Femur (tissue), 1 donor: ENCODE results near the gene CCDC12.

Source experiments
- DNase-seq: peaks from one replicate; pipeline ENCODE4 v3.0.0-alpha.2; 2017

Gene CCDC12

DNA sequence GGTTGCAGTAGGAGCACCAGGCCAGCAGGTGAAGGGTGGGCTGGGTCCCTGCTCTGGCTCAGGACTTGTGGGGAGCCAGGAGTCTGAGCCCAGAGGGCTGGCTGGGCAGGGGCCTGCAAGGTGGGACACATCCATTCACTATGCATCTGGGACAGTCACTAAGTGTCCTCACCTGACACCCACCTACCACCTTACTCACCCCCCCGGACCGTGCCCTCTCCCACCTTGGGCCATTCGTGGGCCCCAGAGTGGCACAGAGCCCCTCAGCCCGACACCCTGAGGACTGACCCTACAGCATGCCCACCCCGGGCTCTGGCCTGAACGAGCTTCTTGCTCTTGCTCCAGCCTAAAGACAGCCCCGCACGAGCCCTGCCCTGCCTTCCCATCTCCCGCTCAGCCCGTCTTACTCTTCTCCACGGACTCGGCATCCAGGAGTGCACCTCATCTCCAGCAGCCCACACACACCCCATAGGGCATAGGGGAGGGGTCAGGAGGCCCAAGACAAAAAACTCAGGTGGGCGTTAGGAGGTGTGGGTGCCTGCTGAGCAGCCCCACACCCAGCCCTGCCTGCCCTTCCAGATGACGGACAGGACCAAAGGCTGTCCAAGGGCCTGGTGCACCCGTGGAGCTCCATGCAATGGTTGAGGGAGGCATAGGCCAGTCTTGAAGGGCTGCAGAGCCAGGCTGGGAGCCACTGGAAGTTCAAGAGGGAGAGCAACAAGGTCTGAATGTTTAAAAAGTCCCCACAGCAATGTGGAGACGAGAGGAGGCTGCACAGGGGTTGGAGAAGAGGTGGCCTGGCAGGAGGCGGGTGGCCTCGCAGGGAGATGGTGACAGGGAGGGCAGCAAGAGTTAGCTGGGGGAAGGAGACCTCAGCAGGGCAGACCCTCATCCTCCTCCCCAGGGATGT, 72.0 kb downstream of the CCDC12 start:
- DNase-seq = no peak

DNA sequence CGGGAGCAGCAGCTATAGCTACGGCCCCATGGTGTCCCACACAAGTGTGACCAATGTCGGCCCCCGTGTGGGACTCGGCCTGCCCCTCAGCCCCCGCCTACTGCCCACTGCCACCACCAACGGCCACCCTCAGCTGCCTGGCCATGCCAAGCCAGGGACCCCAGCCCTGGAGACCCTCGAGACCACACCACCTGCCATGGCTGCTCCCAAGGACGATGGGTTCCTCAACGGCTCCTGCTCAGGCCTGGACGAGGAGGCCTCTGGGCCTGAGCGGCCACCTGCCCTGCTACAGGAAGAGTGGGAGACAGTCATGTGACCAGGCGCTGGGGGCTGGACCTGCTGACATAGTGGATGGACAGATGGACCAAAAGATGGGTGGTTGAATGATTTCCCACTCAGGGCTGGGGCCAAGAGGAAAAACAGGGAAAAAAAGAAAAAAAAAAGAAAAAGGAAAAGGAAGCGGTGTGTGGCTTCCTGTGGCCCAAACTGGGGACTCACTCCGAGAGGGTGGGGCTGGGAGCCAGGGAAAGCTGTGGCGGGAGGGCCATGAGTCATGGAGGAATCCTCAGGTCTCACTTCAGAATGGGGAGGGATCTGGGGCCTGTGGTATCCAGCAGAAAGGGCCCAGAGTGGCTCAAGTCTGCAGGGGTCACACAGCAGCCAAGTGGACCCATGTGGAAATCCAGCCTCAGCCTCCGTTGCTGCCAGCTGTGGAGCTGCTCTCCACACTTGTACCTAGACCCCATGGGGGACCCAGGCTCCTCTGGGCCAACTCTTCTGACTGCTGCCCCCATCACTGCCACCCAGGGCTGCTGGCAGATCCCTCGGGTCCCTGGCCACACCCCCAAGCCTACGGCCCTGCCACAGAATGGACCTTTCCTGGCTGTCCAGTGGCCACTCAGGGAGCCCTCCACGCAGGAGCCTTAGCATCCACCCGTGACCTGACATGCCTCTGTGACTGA, 72.9 kb downstream of the CCDC12 start:
- no peak for DNase-seq

DNA sequence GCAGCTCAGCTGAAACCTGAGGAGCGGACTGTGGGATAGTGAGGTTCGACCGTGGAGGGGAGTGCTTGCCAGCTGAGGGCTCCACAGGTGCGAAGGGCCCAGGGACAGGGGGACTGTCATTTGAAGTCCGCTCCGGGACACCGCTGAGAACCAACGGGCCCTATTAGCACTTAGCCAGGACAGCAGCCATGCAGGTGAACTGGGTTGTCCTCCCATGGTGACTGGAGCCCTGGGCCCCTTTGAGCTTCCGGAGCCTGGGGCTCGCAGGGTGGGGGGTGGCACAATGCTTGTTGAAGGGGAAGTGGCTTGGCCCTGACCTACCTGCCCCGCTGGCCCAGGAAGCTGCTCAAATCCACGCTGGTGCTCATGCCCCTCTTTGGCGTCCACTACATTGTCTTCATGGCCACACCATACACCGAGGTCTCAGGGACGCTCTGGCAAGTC, 74.3 kb downstream of the CCDC12 start:
- no peak for DNase-seq

DNA sequence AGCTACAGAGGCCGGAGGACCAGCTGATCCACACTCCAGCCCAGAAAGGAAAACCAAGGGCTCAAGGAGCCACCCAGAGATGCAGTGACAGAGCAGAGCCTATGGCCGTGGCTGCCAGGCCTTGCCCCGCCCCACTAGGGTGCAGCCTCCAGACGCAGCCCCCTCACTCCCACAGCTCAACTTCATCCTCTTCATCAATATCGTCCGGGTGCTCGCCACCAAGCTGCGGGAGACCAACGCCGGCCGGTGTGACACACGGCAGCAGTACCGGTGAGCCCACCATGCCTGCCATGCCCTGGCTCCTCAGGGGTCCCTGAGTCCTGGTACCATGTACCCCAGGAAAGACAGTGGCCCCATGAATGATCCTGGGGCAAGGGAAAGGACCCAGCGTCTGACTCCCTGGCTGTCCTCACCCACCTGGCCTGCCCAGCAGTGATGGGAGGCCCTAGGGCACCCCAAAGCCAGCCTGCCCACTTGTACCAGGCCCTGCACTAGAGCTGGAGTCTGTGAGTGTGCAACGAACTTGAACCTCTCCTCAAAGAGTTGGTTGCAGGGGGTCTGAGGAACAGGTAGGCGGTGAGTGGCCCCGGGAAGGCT, 74.9 kb downstream of the CCDC12 start:
- DNase-seq = no peak

DNA sequence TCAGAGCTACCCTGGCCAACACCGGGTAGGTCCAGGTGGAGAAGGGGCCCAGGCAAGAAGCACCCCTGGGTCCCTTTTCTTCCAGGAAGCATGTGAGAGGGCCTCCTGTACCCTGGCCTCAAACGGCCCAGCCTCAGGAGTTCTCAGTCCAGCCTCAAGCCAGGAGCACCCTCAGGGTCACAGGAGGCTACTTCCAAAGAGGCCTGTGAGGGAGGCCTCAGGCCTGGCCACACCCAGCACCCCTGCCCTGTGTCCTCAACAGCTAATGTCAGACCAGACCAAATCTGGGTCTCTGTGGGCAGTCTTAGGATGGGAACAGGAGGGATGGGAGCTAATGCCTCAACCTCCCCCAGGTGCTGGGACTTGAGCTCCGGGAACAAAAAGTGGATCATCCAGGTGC, 75.5 kb downstream of the CCDC12 start:
- DNase-seq = no peak

DNA sequence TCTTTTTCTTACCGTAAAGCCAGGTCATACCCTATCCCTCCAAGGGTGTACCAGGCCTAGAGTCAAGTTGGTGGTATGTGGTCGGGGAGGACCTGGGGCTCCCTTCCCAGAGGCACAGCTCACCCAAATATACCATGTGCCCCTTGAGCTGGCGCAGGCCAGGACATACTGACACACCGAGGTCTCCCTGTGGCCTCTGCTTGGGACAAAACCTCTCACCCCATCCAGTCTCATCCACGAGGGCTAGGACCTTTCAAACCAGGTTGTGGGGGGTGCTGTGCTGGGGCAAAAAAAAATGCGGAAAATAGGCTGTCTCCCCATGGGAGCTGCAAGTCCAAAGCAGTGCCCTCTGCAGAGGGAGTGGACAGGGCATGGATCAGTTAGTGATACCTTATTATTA, 76.2 kb downstream of the CCDC12 start:
- no peak for DNase-seq

DNA sequence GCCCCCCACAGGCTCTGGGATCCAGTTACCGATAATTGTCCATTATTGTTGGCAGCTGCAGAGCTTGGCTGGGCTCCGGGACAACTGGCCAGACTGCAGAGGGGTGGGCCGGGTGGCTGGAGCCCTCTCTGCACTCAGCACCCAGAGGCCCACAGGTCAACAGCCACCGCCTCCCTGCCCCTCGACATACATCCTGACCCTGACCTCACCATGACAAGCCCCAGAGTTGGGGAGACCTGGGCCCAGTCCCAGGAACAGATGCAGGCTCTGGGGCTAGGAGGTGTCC, 76.6 kb downstream of the CCDC12 start:
- peak; percentile 67 for DNase-seq

DNA sequence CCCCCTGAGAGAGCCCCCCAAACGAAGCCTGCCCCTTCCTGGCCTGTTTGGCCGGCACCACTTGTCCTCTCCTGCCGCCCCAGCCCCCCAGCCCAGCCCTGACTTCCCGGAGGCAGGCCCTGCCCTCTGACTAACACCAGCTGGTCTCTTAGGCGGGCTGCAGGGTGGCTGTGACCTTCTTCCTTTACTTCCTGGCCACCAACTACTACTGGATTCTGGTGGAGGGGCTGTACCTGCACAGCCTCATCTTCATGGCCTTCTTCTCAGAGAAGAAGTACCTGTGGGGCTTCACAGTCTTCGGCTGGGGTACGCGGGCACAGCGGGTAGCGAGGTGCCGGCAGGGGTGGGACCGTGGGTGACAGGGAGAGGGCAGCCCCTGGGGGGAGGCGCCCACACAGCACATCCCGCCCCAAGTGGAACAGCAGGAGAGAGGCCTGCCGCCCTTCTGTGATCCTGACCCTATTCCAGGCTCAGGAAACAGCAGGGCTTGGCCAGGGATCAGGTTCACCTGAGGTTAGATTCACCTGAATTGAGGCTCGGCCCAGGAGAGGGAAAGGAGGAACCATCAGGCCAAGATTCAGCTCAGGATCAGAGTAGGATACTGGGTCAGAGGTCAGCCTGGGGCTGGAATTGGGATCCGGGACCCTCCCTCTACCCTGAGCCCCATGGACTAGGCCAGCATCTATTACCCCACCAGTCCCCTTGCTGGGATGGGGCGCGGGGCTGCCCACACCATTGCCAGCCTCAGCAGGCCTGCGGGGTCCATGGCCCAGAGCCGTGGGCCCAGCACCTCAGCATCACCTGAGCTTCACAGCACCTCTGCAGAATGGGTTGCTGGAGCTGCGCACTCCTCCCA, 77.2 kb downstream of the CCDC12 start:
- no peak for DNase-seq

DNA sequence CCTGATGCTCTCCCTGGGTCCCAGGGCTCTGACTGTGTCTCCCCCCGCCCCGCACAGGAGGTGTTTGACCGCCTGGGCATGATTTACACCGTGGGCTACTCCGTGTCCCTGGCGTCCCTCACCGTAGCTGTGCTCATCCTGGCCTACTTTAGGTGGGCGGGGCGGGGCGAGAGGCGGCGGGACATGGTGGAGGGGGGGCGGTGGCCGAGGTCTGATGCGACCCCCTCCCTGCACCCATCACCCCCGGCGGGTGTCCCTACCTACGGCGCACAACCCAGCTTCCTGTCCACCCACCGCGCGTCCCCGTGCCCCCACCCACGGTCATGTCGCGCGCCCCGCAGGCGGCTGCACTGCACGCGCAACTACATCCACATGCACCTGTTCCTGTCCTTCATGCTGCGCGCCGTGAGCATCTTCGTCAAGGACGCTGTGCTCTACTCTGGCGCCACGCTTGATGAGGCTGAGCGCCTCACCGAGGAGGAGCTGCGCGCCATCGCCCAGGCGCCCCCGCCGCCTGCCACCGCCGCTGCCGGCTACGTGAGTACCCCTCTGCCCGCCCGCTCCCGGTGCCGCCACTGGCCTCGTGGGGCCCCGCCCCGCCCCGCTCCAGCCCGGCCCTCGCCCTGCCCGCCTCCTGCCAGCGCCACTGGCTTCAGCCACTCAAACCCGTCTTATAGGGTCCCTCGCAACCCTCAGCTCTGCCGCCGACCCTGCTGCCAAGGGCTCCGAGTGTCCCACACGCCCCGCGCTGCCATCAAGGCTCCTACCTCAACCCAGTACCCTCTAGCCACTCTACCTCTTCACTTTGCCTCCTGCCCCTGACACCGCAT, 78.0 kb downstream of the CCDC12 start:
- DNase-seq = no peak

DNA sequence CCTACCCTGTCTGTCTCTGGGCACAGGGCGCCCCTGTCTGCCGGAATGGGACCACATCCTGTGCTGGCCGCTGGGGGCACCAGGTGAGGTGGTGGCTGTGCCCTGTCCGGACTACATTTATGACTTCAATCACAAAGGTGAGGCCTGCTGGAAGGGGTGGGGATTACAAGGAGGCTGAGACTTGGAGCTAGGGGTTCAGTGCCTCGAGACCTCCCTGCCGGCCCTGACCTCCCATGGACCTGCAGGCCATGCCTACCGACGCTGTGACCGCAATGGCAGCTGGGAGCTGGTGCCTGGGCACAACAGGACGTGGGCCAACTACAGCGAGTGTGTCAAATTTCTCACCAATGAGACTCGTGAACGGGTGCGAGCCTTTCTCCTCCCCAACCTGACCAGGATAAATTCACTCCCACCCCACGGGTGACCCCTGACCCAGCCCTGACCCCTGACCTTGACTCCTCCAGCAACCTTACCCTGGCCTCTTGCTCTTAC, 78.7 kb downstream of the CCDC12 start:
- no peak for DNase-seq

DNA sequence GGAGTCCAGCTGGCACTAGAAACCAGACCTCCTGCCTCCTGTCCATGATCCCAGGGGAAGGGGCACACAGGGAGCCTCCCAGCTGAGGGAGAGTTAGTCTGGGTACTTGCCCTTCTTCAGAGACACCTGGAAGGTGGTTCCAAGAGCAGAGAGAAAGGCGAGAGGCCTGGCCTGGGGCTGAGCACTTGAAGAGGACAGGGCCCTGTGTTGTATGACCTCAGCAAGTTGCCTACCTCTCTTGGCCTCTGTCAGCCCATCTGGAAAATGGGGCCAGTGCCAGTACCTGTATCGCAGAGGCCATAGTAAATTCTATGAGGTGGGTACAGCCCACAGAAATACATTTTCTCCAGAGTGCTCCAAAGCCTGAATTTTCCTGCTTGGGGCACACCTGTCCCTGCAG, 79.5 kb downstream of the CCDC12 start:
- DNase-seq = no peak

DNA sequence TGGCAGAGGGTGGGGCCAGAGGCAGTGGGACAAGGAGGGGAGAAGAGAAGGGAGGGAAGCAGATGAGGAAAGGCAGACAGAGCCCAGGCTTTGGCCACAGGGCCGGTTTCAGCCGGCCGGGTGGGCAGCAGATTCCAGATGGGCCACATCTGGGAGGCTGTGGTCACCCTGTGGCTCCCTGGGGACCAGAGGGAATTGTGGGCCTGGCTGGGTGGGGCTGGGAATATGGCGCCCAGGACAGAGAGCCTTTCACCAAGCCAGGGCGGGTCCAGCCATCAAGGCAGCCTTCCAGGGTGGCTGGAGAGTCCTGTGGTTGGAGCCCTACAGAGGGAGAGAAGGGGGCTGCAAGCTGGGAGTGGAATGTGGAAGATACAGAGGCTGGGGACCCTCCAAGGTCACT, 80.2 kb downstream of the CCDC12 start:
- peak; percentile 78 for DNase-seq

DNA sequence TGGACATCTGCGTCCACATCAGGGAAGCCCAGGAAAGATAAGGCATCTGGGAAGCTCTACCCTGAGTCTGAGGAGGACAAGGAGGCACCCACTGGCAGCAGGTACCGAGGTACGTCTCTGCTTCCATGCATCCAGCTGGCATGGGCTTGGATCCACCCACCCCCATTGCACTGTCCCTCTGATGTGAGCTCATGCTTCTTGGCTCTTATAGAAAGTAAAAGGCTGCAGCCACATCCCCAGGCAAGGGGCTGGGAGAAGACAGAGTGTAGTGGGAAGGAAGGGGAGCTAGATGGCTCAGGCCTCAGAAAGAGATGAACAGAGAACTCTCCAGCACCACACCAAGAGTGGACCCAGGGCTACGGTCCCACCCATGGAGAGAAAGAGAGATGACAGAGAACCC, 80.8 kb downstream of the CCDC12 start:
- DNase-seq = peak; percentile 16

DNA sequence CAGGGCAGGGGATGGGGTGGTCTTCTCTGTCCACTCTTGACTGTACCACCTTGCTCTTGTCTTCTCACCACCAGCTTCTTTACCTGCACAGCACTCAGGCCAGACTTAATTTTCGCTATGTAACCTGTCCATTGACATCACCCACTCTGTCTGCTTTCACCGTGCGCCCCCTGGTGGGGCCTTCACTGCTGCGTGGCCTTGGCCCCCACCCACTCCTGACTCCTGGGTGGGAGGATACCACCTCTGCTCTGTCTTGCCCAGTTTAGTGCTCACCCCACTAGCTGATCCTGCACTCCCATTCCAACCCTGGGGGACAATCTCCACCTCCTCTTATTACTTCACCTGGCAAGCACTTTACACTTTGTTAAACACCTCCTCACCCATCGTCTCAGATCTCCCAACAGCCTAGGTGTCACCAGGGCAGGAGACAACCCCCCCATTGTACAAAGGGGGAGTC, 81.3 kb downstream of the CCDC12 start:
- DNase-seq = peak; percentile 80

DNA sequence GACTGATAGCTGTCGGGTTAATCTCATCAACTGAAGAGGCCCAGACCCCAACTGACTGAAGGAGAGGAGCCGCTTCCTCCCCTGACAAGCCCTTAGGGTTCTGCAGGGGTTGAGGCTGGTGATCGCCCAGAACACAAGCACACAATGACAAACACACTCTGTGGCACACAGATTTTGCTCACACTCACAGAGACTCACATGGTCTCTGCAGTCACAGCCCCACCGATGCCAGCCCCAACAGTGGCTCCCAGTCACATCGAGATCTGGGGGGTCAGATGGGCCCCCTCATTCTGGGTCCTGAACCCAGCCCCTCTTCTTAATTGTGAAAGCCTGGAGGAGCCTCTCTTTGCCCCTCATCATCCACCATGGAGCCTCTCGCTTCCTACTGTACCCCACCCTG, 82.3 kb downstream of the CCDC12 start:
- no peak for DNase-seq

DNA sequence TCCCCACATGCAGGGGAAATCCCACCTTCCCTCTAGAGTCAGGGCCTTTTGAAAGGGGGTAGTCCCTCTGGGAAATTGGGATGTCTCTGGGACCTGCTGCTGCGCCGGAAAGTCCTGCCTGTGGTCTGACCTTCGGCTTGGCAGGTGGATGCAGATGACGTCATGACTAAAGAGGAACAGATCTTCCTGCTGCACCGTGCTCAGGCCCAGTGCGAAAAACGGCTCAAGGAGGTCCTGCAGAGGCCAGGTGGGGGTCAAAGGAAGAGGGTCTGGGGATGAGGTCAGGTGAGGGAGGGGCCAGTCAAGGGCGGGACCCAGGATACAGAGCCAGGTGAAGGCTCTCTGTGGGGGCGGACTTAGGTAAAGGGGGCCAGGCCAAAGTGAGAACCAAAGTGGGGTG, 82.8 kb downstream of the CCDC12 start:
- no peak for DNase-seq

DNA sequence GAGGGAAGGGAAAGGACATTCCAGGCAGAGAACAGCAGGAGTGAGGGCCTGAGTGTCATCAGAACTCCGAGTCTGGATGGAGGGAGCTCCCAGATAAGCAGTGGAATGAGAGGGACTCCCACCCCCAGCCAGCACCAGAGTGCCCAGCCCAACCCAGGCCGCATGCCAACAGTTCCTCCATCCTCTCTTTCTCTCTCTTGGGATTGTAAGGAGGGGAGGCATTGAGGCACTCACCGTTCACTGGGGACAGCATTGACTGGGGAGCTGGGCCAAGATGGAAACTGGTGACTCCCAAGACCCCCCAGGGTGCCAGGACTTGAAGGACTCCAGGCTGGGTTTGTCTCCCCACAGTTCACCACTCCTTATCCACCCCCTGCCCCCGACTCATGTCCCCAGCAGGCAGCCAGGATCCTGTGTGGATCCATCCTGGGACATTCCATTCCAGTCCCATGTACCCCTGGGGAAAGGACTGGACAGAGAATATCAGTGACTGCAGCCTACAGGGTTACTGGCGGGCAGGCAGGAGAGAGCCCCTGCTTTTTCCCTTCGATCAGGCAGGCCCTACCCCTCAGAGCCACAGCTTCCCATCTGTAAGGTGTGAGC, 83.3 kb downstream of the CCDC12 start:
- no peak for DNase-seq

DNA sequence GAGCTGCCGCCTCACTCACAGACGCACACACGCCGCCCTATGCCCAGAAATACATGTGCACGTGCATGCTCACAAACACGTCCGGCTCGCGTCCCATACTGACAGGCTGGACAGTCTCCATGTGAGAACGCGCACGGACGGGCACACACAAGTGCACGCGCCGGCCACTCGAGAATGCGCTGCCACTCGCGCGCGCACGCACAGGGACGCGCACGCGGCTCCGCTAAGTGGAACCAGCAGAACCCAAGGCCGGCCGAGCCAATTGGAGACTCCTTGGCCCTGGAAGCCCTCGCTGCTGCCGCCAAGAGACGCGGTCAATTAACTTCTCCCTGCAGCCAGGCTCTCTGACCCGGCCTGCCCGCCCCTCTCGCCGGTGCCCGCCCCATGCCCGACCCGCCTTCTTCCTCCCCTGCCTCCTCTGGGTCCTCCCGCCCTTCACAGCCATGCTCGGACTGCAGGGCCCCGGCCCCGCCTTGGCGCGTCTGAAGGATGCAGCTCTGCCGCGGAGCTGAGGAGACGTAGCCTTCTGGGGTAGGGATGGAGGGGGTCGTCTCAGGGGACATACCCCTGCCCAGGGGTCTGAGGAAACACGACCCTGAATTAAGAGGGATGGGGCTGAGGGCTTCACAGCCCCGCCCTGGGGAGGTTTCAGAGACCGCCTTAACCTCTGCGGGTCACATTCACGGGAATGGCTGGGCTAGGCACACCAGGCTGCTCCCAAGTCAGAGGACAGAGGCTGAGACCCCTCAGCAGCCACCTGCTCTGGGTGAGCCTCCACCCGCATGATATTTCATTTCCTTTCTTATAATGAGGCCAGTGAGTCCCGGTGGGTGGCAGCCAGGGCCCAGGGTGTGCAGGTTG, 84.0 kb downstream of the CCDC12 start:
- peak; percentile 87 for DNase-seq

DNA sequence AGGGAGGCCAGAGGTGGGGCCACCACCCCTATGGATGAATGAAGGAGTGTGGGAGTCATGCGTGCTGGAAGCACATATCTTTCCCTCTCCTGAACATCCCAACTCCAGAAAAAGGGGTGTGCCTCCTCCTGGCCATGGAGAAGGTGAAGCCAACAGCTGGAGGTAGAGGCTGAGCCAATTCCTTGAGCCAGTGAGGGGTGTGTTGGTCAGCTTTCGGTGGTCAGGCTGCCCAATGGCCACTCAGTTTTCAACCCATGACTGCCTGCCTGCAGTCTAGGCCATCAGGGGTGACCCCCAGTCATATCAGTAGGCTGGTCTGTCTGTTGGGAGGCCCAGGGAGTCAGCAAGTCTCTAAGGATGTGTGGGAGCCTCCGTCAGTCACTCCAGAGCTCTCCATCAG, 85.4 kb downstream of the CCDC12 start:
- no peak for DNase-seq

DNA sequence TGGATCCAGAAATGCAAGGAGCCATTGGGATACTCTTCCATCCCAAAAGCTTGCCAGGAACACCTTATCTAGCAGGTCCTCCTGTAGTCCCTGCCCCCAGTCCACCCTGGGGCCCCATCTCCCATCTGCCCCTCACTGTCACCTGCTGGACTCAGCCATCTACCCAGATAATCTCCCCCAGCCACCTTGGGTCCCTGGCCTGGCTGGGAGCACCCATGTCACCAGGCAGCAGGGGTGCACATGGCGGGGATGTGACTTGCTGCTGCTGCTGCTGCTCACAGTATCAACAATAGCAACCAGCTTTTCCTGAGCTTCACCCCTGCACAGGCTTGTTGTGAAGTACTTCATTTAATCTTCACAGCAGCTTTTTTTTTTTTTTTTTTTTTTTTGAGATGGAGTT, 86.4 kb downstream of the CCDC12 start:
- no peak for DNase-seq
